GM19397 (cell line): ENCODE measurements around the gene GRK1.

Source experiments
- ATAC-seq: cut with Tn5 transposase; IDR thresholded peaks from one replicate; pipeline ENCODE4 v1.9.1; 2021; ENCODE audit warnings: mild to moderate bottlenecking, moderate library complexity; ENCODE audit not compliant: unreplicated experiment

GRK1 gene

GRCh38 chr13:113660066-113660465 lies 7.0 kb upstream of the GRK1 start:
- ATAC-seq: no peak

GRCh38 chr13:113661509-113661908 lies 5.5 kb upstream of the GRK1 start:
- ATAC-seq: no peak

GRCh38 chr13:113663934-113664333 lies 3.1 kb upstream of the GRK1 start:
- no peak for ATAC-seq

GRCh38 chr13:113664751-113665596 lies 2.0 kb upstream of the GRK1 start:
- ATAC-seq: no peak

GRCh38 chr13:113665597-113666328 lies 1.3 kb upstream of the GRK1 start:
- ATAC-seq: no peak

GRCh38 chr13:113666329-113666670 lies 719 bp upstream of the GRK1 start:
- no peak for ATAC-seq

- no peak for ATAC-seq
Observed at GRCh38 chr13:113667771-113668490, 912 bp downstream of the GRK1 start.

- ATAC-seq: no peak
Observed at GRCh38 chr13:113668491-113668971, 1.5 kb downstream of the GRK1 start.

- no peak for ATAC-seq
Observed at GRCh38 chr13:113669231-113669754, 2.3 kb downstream of the GRK1 start.

- ATAC-seq: no peak
Observed at GRCh38 chr13:113669755-113670341, 2.8 kb downstream of the GRK1 start.

- ATAC-seq: no peak
Observed at GRCh38 chr13:113670541-113670940, 3.5 kb downstream of the GRK1 start.

GRCh38 chr13:113671066-113672001 lies 4.3 kb downstream of the GRK1 start:
- ATAC-seq: no peak

- ATAC-seq: no peak
Observed at GRCh38 chr13:113672002-113672651, 5.1 kb downstream of the GRK1 start.

- ATAC-seq: no peak
Observed at GRCh38 chr13:113722921-113723320, 55.9 kb downstream of the GRK1 start.

- no peak for ATAC-seq
Observed at GRCh38 chr13:113723410-113724015, 56.5 kb downstream of the GRK1 start.

- ATAC-seq: no peak
Observed at GRCh38 chr13:113724016-113724758, 57.2 kb downstream of the GRK1 start.

GRCh38 chr13:113724780-113725315 lies 57.8 kb downstream of the GRK1 start:
- peak; percentile 89 for ATAC-seq
